OCI-LY3 (cell line): ENCODE measurements around the gene DGLUCY.

Source experiments
- H2AFZ ChIP-seq: fragments of 200-600, 300-600 bp; shearing (Covaris generic); 2 replicates; pipeline ENCODE4 v1.6.0; 2014; ENCODE audit warnings: antibody characterized with exemption, low read depth, low read length
- H3K27ac ChIP-seq: fragments of 200-600, 300-600 bp; sonication (generic); 2 replicates; pipeline ENCODE4 v1.5.1; 2014; ENCODE audit warnings: mild to moderate bottlenecking, low read length, moderate library complexity, mixed read lengths
- H3K27me3 ChIP-seq: fragments of 200-600, 300-600 bp; sonication (generic); 2 replicates; pipeline ENCODE4 v1.6.1; 2014; ENCODE audit warnings: low read depth, low read length, mixed read lengths
- H3K36me3 ChIP-seq: fragments of 200-600, 300-600 bp; sonication (generic); replicated peaks from 2 replicates; pipeline ENCODE3; 2014; ENCODE audit warnings: low read depth, low read length, mixed read lengths
- H3K4me1 ChIP-seq: fragments of 300-600, 200-600 bp; sonication (generic); 2 replicates; pipeline ENCODE4 v1.6.1; 2014; ENCODE audit warnings: low read length, mixed read lengths
- H3K4me2 ChIP-seq: fragments of 200-600, 300-600 bp; sonication (generic); 2 replicates; pipeline ENCODE4 v1.6.1; 2014; ENCODE audit warnings: low read length, mixed read lengths
- H3K4me3 ChIP-seq: fragments of 300-600, 200-600 bp; sonication (generic); 2 replicates; pipeline ENCODE4 v1.5.1; 2014; ENCODE audit warnings: antibody characterized with exemption, mild to moderate bottlenecking, low read length, moderate library complexity
- H3K79me2 ChIP-seq: fragments of 300-600, 200-600 bp; shearing (Covaris generic); 2 replicates; pipeline ENCODE4 v1.6.1; 2014; ENCODE audit warnings: mild to moderate bottlenecking, low read length, mixed read lengths
- H3K9ac ChIP-seq: fragments of 300-600, 200-600 bp; shearing (Covaris generic); 2 replicates; pipeline ENCODE4 v1.6.0; 2014; ENCODE audit warnings: mild to moderate bottlenecking, low read length, moderate library complexity
- H3K9me3 ChIP-seq: fragments of 200-600, 300-600 bp; shearing (Covaris generic); 2 replicates; pipeline ENCODE4 v1.6.1; 2014; ENCODE audit warnings: low read length, mixed read lengths; ENCODE audit not compliant: insufficient read depth
- H4K20me1 ChIP-seq: fragments of 200-600, 300-600 bp; sonication (generic); 2 replicates; pipeline ENCODE4 v1.6.1; 2016; ENCODE audit warnings: low read length, mixed read lengths; ENCODE audit not compliant: insufficient read depth
- EZH2phosphoT487 ChIP-seq: fragments of 200-600 bp; shearing (Covaris generic); IDR thresholded peaks from 2 replicates; pipeline ENCODE4 v1.6.1; 2018; ENCODE audit warnings: antibody characterized with exemption, mixed run types, low read depth
- TF ChIP-seq, protein P1 (sequence below): fragments of 200-600, 300-600 bp; sonication (generic); IDR thresholded peaks from 2 replicates; pipeline ENCODE4 v1.5.1; 2014; ENCODE audit warnings: antibody characterized with exemption, low read length, low read depth

The DGLUCY gene

DNA sequence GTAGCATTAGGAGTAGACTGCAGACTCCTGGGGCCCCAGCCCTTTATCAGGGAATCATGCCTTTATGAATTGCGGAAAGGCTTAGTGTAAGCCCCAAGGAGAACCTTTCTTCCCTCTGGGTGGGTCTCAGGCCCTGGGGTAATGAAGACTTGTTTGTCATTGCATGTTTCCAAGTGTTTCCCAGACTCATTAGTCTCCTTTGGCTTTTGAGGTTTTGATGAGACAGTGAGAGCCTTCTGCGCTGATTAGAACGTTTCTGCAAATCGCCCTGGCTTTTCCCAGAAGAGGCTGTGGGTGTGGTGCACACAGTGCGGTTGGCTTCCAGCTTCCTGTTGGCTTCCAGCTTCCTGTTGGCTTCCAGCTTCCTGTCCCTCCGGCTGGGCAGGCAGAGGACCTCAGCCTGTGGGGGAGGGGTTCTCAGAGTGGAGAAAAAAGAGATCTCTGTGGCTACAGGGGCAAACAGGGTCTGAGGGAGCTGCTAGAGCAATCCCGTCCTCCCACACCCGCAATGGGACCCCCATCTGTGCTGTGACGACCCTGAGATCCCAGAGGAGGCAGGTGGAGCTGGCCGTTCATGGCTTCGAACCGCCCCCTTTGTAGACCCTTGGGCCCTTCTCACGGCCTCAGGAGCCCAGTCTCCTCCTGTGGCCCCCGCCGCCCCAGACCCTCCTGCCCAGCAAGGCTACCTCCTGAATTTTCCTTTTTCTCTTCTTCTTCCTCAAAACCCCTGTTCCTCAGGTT, 88.5 kb downstream of the DGLUCY start:
- no peak overlapping the region for H3K9ac ChIP-seq
- TF ChIP-seq EZH2phosphoT487, result no peak
- TF ChIP-seq, protein P1, sequence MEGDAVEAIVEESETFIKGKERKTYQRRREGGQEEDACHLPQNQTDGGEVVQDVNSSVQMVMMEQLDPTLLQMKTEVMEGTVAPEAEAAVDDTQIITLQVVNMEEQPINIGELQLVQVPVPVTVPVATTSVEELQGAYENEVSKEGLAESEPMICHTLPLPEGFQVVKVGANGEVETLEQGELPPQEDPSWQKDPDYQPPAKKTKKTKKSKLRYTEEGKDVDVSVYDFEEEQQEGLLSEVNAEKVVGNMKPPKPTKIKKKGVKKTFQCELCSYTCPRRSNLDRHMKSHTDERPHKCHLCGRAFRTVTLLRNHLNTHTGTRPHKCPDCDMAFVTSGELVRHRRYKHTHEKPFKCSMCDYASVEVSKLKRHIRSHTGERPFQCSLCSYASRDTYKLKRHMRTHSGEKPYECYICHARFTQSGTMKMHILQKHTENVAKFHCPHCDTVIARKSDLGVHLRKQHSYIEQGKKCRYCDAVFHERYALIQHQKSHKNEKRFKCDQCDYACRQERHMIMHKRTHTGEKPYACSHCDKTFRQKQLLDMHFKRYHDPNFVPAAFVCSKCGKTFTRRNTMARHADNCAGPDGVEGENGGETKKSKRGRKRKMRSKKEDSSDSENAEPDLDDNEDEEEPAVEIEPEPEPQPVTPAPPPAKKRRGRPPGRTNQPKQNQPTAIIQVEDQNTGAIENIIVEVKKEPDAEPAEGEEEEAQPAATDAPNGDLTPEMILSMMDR, result no peak
- H3K9me3 ChIP-seq, result no peaks in the 10 kb centered on the region
- peaks cover 42% of the 10 kb centered on the region for H3K36me3 ChIP-seq
- no peaks in the 10 kb centered on the region for H3K27me3 ChIP-seq
- no peaks in the 10 kb centered on the region for H3K4me1 ChIP-seq
- H3K27ac ChIP-seq, result no peak overlapping the region
- H3K4me3 ChIP-seq, result no peak overlapping the region
- no peaks in the 10 kb centered on the region for H3K79me2 ChIP-seq
- H2AFZ ChIP-seq, result no peak overlapping the region
- H3K4me2 ChIP-seq, result no peak overlapping the region
- H4K20me1 ChIP-seq, result no peaks in the 10 kb centered on the region

DNA sequence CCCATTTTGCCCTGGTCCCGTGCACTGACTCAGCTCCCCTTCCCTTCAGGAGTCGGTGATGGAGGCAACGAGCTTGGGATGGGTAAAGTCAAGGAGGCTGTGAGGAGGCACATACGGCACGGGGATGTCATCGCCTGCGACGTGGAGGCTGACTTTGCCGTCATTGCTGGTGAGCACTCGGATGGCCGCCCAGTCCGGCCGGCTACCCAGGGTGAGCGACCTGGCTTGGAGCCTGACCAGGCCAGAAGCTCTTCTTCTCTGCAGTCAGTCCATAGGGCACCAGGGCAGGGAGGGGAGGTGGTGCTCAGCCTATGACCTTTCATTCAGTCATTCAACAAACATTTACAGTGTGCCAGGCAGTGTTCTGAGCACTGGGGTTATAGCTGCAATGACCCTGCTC, 90.8 kb downstream of the DGLUCY start:
- Histone ChIP-seq H3K4me2 (no peak overlapping the region), H3K27me3 (no peaks in the 10 kb centered on the region), H2AFZ (no peak overlapping the region), H4K20me1 (no peaks in the 10 kb centered on the region), H3K79me2 (no peaks in the 10 kb centered on the region), H3K9ac (no peak overlapping the region), H3K4me3 (no peak overlapping the region), H3K9me3 (no peaks in the 10 kb centered on the region), H3K4me1 (no peaks in the 10 kb centered on the region), H3K27ac (no peak overlapping the region), H3K36me3 (peaks cover 31% of the 10 kb centered on the region)
- TF ChIP-seq EZH2phosphoT487, result no peak

DNA sequence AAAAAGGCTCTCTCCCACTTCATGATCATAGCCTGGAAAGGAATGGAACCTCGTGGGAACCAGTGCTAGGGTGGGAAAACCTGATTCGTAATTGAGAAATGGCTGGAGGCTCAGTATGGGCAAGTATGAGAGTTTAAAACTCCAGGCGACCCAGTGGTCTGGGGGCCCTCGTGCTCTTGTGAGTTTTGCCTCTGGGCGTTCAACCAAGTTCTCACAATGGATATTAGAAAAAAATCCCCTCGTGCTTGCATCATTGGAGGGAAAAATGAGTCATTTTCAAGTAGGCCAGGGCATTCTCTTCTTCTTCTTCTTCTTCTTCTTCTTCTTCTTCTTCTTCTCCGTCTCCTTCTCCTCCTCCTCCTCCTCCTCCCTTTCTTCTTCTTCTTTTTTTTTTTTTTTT, 91.6 kb downstream of the DGLUCY start:
- Histone ChIP-seq H3K9me3 (no peaks in the 10 kb centered on the region), H3K27ac (no peak overlapping the region), H3K9ac (no peak overlapping the region), H3K4me3 (no peak overlapping the region), H3K79me2 (no peaks in the 10 kb centered on the region), H3K4me1 (no peaks in the 10 kb centered on the region), H3K36me3 (peaks cover 31% of the 10 kb centered on the region), H2AFZ (no peak overlapping the region), H3K4me2 (no peak overlapping the region), H3K27me3 (no peaks in the 10 kb centered on the region), H4K20me1 (no peaks in the 10 kb centered on the region)
- TF ChIP-seq, protein P1, result no peak
- TF ChIP-seq EZH2phosphoT487, result no peak

DNA sequence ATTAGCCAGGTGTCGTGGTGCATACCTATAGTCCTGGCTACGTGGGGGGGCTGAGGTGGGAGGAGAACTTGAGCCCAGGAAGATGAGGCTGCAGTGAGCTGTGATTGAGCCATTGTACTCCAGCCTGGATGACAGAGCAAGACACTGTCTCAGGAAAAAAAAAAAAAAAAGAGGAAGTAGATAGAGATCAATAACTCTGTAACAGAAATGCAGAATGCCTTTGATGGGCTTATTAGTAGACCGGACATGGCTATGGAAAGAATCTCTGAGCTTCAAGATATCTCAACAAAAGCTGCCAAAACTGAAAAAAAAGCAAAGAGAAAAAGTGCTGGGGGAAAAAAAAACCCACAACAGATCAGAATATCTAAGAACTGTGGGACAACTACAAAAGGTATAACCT, 93.1 kb downstream of the DGLUCY start:
- Histone ChIP-seq H3K27me3 (no peaks in the 10 kb centered on the region), H2AFZ (no peak overlapping the region), H4K20me1 (no peaks in the 10 kb centered on the region), H3K4me3 (no peak overlapping the region), H3K4me1 (no peaks in the 10 kb centered on the region), H3K4me2 (no peak overlapping the region), H3K36me3 (peaks cover 31% of the 10 kb centered on the region), H3K9me3 (no peaks in the 10 kb centered on the region), H3K27ac (no peak overlapping the region), H3K9ac (no peak overlapping the region), H3K79me2 (no peaks in the 10 kb centered on the region)
- TF ChIP-seq, protein P1, result no peak
- no peak for TF ChIP-seq EZH2phosphoT487

DNA sequence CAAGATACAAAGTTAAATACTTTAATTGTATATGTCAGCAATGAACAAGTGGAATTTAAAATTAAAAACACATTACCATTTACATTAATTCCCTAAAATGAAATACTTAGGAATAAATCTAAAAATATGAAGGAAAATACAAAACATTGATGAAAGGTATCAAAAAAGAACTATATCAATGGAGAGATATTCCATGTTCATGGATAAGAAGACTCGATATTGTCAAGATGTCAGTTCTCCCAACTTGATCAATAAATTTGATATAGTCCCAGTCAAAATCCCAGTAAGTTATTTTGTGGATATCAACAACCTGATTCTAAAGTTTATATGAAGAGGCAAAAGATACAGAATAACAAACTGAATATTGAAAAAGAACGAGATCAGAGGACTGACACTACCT, 97.1 kb downstream of the DGLUCY start:
- no peaks in the 10 kb centered on the region for H3K4me1 ChIP-seq

More for the DNA sequence above, 97.1 kb downstream of the DGLUCY start:
- Histone ChIP-seq H3K9me3 (no peaks in the 10 kb centered on the region), H3K27me3 (no peaks in the 10 kb centered on the region), H3K4me2 (no peak overlapping the region), H4K20me1 (no peaks in the 10 kb centered on the region), H3K9ac (no peak overlapping the region), H3K27ac (no peak overlapping the region), H3K4me3 (no peak overlapping the region), H2AFZ (no peak overlapping the region), H3K36me3 (peaks cover 8% of the 10 kb centered on the region), H3K79me2 (no peaks in the 10 kb centered on the region)
- no peak for TF ChIP-seq EZH2phosphoT487
- TF ChIP-seq, protein P1, result no peak
